GM13976 (cell line): ENCODE results near the gene SFSWAP.

ENCODE experiments used
- DNase-seq: peaks from one replicate; pipeline ENCODE4 v3.0.0; 2012; ENCODE audit warnings: low spot score
- in situ Hi-C: fragments of 300-500 bp; cut with MboI; formaldehyde crosslinking; loops from one replicate; pipeline ENCODE4 v1.12.0; 2022; ENCODE audit warnings: low sequenced_read_pairs, mixed read lengths, inconsistent platforms; ENCODE audit not compliant: unreplicated experiment
- TF ChIP-seq, protein P1 (sequence below): IDR thresholded peaks from 2 replicates; pipeline ENCODE4 v1.5.1; 2012; ENCODE audit warnings: borderline replicate concordance, mild to moderate bottlenecking; ENCODE audit not compliant: insufficient read depth; ENCODE audit errors: extremely low read depth, missing control alignments, control extremely low read depth

The SFSWAP gene

DNA sequence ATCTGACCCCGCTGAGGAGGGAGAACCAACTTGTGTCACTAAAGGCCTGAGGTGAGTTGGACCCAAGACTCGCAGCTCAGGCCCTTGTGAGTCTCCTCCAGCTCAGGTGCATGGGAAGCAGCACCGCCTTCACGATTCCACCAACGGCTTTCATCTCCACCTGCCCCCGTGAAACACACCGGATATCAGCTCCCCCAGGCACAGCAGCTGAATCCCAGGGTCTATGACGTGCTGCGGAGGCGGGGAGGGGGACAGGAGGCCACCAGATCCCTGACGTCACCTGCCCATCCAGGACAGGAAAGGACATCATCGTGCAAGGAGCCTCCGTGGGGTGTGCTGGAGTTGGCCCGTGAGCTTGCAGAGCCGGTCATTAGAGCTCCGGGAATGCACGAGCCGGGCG is 18.5 kb upstream of the SFSWAP start:
- in situ Hi-C loops: no loop called here

DNA sequence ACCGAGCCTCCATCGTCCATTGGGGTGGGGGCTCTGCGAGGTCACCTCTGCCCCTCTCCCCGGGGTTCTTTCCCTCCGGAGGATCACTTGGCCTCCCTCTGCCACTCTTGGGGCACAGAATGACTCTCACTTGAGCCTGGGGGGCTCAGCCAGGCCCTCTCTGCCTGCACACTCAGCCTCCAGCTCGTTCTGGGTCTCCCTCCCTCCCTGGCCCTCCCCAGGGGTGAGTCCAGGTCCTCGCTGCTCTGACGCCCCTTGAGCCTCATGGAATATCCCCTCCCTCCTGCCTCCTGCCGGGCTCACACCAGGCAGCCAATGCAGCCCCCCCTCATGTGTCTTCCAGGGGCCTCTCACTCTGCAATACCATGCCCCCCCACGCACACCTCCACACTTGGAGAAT is 17.7 kb upstream of the SFSWAP start:
- DNase-seq: no peak
- in situ Hi-C loops: no loop called here
- TF ChIP-seq, protein P1, sequence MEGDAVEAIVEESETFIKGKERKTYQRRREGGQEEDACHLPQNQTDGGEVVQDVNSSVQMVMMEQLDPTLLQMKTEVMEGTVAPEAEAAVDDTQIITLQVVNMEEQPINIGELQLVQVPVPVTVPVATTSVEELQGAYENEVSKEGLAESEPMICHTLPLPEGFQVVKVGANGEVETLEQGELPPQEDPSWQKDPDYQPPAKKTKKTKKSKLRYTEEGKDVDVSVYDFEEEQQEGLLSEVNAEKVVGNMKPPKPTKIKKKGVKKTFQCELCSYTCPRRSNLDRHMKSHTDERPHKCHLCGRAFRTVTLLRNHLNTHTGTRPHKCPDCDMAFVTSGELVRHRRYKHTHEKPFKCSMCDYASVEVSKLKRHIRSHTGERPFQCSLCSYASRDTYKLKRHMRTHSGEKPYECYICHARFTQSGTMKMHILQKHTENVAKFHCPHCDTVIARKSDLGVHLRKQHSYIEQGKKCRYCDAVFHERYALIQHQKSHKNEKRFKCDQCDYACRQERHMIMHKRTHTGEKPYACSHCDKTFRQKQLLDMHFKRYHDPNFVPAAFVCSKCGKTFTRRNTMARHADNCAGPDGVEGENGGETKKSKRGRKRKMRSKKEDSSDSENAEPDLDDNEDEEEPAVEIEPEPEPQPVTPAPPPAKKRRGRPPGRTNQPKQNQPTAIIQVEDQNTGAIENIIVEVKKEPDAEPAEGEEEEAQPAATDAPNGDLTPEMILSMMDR: no peak

More for the DNA sequence above, 18.5 kb upstream of the SFSWAP start:
- TF ChIP-seq, protein P1: no peak
- no peak for DNase-seq

DNA sequence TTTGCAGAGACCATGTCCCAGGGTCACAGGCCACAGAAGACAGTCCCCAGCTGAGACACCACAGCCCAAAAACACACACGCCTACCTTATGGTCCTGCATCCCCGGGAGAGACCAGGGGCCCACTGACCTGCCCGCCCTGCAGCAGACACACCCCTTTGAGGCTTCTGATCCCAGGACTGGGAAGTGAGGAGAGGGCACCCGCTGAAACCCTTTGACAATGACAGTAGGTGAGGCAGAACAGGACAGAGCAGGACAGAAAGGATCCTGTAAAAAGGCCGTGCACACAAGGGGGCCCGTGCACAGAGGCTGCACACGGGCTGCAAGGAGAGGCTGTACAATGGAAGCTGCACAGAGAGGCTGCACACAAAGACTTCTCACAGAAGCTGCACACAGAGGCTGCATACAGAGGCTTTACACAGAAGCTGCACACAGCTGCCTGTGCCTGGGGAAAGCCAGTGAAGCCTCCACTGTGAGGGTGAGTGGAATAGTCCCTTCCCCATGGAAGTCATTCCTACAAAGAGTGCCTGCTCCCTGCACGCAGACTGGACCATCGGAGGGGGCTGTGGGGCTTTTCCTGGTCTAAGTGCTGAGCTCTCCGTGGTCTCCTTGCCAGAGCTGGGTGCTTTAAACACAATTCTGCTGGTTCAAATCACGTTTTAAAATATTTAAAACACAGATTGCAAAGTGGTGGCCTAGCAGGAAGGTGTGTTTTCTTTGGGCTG is 16.6 kb upstream of the SFSWAP start:
- DNase-seq: no peak
- in situ Hi-C loops: no loop called here
- TF ChIP-seq, protein P1: no peak

DNA sequence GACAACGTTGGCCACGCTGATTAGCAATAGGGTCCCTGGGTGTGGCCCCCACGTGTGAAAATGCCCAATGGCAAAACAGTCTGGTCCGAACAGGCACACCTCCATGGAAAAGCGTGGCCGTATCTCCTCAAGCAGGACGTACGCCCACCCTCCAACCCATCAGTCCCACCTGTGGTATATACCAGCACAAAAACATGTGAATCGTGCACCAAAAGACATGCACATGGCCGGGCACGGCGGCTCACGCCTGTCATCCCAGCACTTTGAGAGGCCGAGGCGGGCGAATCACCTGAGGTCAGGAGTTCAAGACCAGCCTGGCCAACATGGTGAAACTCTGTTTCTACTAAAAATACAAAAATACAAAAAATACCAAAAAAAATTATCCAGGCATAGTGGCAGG is 14.9 kb upstream of the SFSWAP start:
- TF ChIP-seq, protein P1: no peak
- in situ Hi-C loops: no loop called here
- DNase-seq: no peak

DNA sequence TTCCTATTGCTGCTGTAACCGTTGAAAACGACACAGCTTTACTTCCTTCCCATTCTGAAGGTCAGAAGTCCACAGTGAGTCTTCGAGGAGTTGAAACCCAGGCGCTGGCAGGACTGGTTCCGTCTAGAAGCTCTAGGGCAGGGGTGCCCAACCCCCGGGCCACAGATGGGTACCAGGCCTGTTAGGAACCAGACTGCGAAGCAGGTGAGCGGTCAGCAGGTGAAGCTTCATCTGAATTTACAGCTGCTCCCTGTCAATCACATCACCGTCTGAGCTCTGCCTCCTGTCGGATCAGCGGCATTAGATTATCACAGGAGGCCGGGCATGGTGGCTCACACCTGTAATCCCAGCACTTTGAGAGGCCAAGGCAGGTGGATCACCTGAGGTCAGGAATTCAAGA is 12.6 kb upstream of the SFSWAP start:
- in situ Hi-C loops: no loop called here
- TF ChIP-seq, protein P1: no peak
- DNase-seq: no peak

DNA sequence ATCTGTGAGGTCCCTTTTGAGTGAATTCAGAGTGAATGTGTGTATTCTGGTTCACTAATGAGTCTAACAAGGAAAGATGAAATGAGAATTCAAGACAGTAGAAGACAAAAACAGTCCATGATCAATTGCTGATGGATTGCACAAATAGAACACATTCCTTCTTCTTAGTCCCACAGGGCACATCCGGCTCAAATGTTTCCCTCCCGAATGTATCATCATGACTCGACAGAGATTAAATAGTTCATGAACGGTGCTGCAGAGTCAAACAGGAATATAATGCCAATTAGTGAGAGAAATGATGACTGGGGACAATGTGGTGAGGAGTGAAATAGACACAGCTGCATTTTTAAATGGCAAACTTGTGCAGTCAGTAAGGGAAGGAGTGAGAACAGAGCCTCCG is 11.5 kb upstream of the SFSWAP start:
- TF ChIP-seq, protein P1: no peak
- in situ Hi-C loops: no loop called here
- DNase-seq: no peak
